Activated CD8-positive, alpha-beta T cell treated with anti-CD3 and anti-CD28 coated beads for 36 hours (primary cell): Measurements from ENCODE around the gene DCAF11. TPM values are rescaled to one million over a fixed set of nuclear protein-coding genes. Genes with fewer than 3 reads are reported as not detected.

ENCODE experiments used
- ATAC-seq: fragments of 200-7000 bp; cut with Tn5 transposase; one replicate; pipeline ENCODE4 v1.10.0; 2021; ENCODE audit warnings: mild to moderate bottlenecking, moderate library complexity
- CTCF ChIA-PET: fragments of 350-600 bp; sonication (Branson Sonifier 250); formaldehyde crosslinking; loops from one replicate; lab custom pipeline; 2021; ENCODE audit warnings: antibody characterized with exemption; lab: Charles Lee
- POLR2A ChIA-PET: fragments of 350-600 bp; sonication (Branson Sonifier 250); formaldehyde crosslinking; loops from one replicate; lab custom pipeline; 2021; ENCODE audit warnings: antibody characterized with exemption; lab: Charles Lee
- DNase-seq: peaks from one replicate; pipeline ENCODE4 v3.0.0-alpha.2; 2020
- H3K27ac Mint-ChIP-seq: one replicate; pipeline ENCODE4 v1.8.0; 2021; ENCODE audit warnings: mild to moderate bottlenecking, mixed read lengths
- H3K27me3 Mint-ChIP-seq: one replicate; pipeline ENCODE4 v1.8.0; 2021; ENCODE audit warnings: mixed read lengths
- H3K36me3 Mint-ChIP-seq: one replicate; pipeline ENCODE4 v1.8.0; 2021; ENCODE audit warnings: low read depth, mixed read lengths
- H3K4me1 Mint-ChIP-seq: one replicate; pipeline ENCODE4 v1.8.0; 2021; ENCODE audit warnings: low read depth, mixed read lengths
- H3K4me3 Mint-ChIP-seq: one replicate; pipeline ENCODE4 v1.8.0; 2021; ENCODE audit warnings: mild to moderate bottlenecking, moderate library complexity, mixed read lengths
- H3K9me3 Mint-ChIP-seq: one replicate; pipeline ENCODE4 v1.8.0; 2021; ENCODE audit warnings: mixed read lengths
- intact Hi-C: fragments of 100-400 bp; cut with micrococcal nuclease; formaldehyde crosslinking; loops from one replicate; pipeline ENCODE4 v1.10.0; 2022
- total RNA-seq, 2 experiments: library from RNA; stranded (reverse); gene quantifications; one replicate each; pipeline ENCODE4 v1.2.3, GENCODE V29; 2021
- TF ChIP-seq, protein P1 (sequence below): fragments of 200-600 bp; IDR thresholded peaks from one replicate; pipeline ENCODE4 v1.8.0; 2022; ENCODE audit warnings: antibody characterized with exemption, mild to moderate bottlenecking

The DCAF11 gene
- total RNA-seq, 2 experiments from 2014 or later, result 59.9 to 63.9 TPM

GRCh38 chr14:24081739-24082211 lies 32.8 kb upstream of the DCAF11 start:
- CTCF ChIA-PET, result interaction anchor here (0.7 to 9.1 kb wide), 8 partner anchors 11 to 252 kb away, joined by 3 to 127 read pairs (median 12); partner anchors contain the start of genes DCAF11, NRL, PCK2 and TINF2
- POLR2A ChIA-PET, result interaction anchor here (1.0 to 6.3 kb wide), 9 partner anchors 10 to 171 kb away, joined by 3 to 57 read pairs (median 5); partner anchors contain the start of genes CPNE6, DCAF11, NRL and PCK2
- intact Hi-C loops, result no loop called here
- Mint-ChIP-seq H3K4me3 (peak overlapping the region; percentile 75), H3K27me3 (no peaks in the 10 kb centered on the region), H3K27ac (peak overlapping the region; percentile 48), H3K36me3 (no peaks in the 10 kb centered on the region), H3K9me3 (no peaks in the 10 kb centered on the region), H3K4me1 (peaks cover 19% of the 10 kb centered on the region)
- no peak for DNase-seq
- TF ChIP-seq, protein P1, sequence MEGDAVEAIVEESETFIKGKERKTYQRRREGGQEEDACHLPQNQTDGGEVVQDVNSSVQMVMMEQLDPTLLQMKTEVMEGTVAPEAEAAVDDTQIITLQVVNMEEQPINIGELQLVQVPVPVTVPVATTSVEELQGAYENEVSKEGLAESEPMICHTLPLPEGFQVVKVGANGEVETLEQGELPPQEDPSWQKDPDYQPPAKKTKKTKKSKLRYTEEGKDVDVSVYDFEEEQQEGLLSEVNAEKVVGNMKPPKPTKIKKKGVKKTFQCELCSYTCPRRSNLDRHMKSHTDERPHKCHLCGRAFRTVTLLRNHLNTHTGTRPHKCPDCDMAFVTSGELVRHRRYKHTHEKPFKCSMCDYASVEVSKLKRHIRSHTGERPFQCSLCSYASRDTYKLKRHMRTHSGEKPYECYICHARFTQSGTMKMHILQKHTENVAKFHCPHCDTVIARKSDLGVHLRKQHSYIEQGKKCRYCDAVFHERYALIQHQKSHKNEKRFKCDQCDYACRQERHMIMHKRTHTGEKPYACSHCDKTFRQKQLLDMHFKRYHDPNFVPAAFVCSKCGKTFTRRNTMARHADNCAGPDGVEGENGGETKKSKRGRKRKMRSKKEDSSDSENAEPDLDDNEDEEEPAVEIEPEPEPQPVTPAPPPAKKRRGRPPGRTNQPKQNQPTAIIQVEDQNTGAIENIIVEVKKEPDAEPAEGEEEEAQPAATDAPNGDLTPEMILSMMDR, result no peak
- ATAC-seq, result no peak

GRCh38 chr14:24082411-24083080 lies 32.0 kb upstream of the DCAF11 start:
- no peak for ATAC-seq
- intact Hi-C loops, result no loop called here
- ChIA-PET CTCF (interaction anchor here (1.4 to 9.1 kb wide), 5 partner anchors 10 to 27 kb away, joined by 3 to 127 read pairs (median 34); partner anchors contain the start of gene PCK2), POLR2A (interaction anchor here (0.7 to 6.3 kb wide), 4 partner anchors 11 to 170 kb away, joined by 3 to 57 read pairs (median 4); partner anchors contain the start of genes CPNE6 and PCK2)
- no peaks in the 10 kb centered on the region for H3K9me3 Mint-ChIP-seq
- H3K27ac Mint-ChIP-seq, result no peak overlapping the region
- TF ChIP-seq, protein P1, result no peak
- no peaks in the 10 kb centered on the region for H3K27me3 Mint-ChIP-seq
- DNase-seq, result no peak
- peaks cover 19% of the 10 kb centered on the region for H3K4me1 Mint-ChIP-seq
- H3K36me3 Mint-ChIP-seq, result no peaks in the 10 kb centered on the region
- peak overlapping the region; percentile 75 for H3K4me3 Mint-ChIP-seq

GRCh38 chr14:24083462-24083861 lies 31.1 kb upstream of the DCAF11 start:
- ATAC-seq (no peak), DNase-seq (no peak)
- Mint-ChIP-seq H3K4me1 (peaks cover 19% of the 10 kb centered on the region), H3K27ac (no peak overlapping the region), H3K27me3 (no peaks in the 10 kb centered on the region), H3K4me3 (no peak overlapping the region), H3K36me3 (no peaks in the 10 kb centered on the region), H3K9me3 (no peaks in the 10 kb centered on the region)
- TF ChIP-seq, protein P1, result no peak
- ChIA-PET POLR2A (interaction anchor here (6.3 kb wide), 1 partner anchor 10 kb away, joined by 57 read pairs; the partner anchor contains the start of gene PCK2), CTCF (interaction anchor here (6.0 to 9.1 kb wide), 3 partner anchors 9 to 26 kb away, joined by 34 to 127 read pairs (median 99); partner anchors contain the start of gene PCK2)
- intact Hi-C loops, result no loop called here

- POLR2A ChIA-PET, result interaction anchor here (1.2 to 6.3 kb wide), 2 partner anchors 9 to 20 kb away, joined by 3 to 57 read pairs; partner anchors contain the start of gene PCK2
- no peak for DNase-seq
- peaks cover 19% of the 10 kb centered on the region for H3K4me1 Mint-ChIP-seq
- H3K4me3 Mint-ChIP-seq, result no peak overlapping the region
- CTCF ChIA-PET, result interaction anchor here (0.8 to 9.1 kb wide), 4 partner anchors 12 to 30 kb away, joined by 3 to 127 read pairs (median 18); no protein-coding TSS in a partner anchor
- ATAC-seq, result no peak
- H3K27me3 Mint-ChIP-seq, result no peaks in the 10 kb centered on the region
- intact Hi-C loops, result no loop called here
- H3K9me3 Mint-ChIP-seq, result no peaks in the 10 kb centered on the region
- TF ChIP-seq, protein P1, result no peak
- H3K27ac Mint-ChIP-seq, result no peak overlapping the region
- no peaks in the 10 kb centered on the region for H3K36me3 Mint-ChIP-seq
Observed at GRCh38 chr14:24084440-24084839, 30.1 kb upstream of the DCAF11 start.
